HepG2 (cell line): ENCODE results near the gene LCN2. TPM values are rescaled to one million over a fixed set of nuclear protein-coding genes. Genes with fewer than 3 reads are reported as not detected.

Source experiments
- BORCS8-MEF2B ChIP-seq: sonication (generic); formaldehyde crosslinking; IDR thresholded peaks from 2 replicates; pipeline ENCODE4 v1.8.0; 2022; ENCODE audit warnings: mild to moderate bottlenecking, missing genetic modification reagents
- KLF16 ChIP-seq, 2 experiments: sonication (generic) in 1 of 2; formaldehyde crosslinking in 1 of 2; IDR thresholded peaks; 2 replicates each; pipeline versions ENCODE4 v1.6.1 to v1.8.0; 2016 to 2023; ENCODE audit warnings: missing genetic modification reagents in 2 of 2, missing compliant biosample characterization in 1 of 2
- PHF8 ChIP-seq: sonication (generic); formaldehyde crosslinking; IDR thresholded peaks from 2 replicates; pipeline ENCODE4 v1.5.0; 2020; ENCODE audit warnings: missing genetic modification reagents
- PRDM15 ChIP-seq: sonication (generic); formaldehyde crosslinking; IDR thresholded peaks from 2 replicates; pipeline ENCODE4 v1.4.0; 2020; ENCODE audit warnings: missing genetic modification reagents
- ZC3H13 ChIP-seq: sonication (generic); formaldehyde crosslinking; IDR thresholded peaks from 2 replicates; pipeline ENCODE4 v1.8.1; 2023; ENCODE audit warnings: mild to moderate bottlenecking, missing genetic modification reagents, moderate library complexity
- ZNF142 ChIP-seq: sonication (generic); formaldehyde crosslinking; IDR thresholded peaks from 2 replicates; pipeline ENCODE4 v1.4.0; 2020; ENCODE audit warnings: missing genetic modification reagents
- ZNF264 ChIP-seq: sonication (generic); formaldehyde crosslinking; IDR thresholded peaks from 2 replicates; pipeline ENCODE4 v1.4.0; 2020; ENCODE audit warnings: missing genetic modification reagents
- ZNF446 ChIP-seq: sonication (generic); formaldehyde crosslinking; IDR thresholded peaks from 2 replicates; pipeline ENCODE4 v1.5.0; 2020; ENCODE audit warnings: mild to moderate bottlenecking, missing genetic modification reagents
- ZNF510 ChIP-seq: sonication (generic); formaldehyde crosslinking; IDR thresholded peaks from 2 replicates; pipeline ENCODE4 v1.4.0; 2020; ENCODE audit warnings: low read depth, mild to moderate bottlenecking, missing genetic modification reagents
- ZNF746 ChIP-seq: sonication (generic); formaldehyde crosslinking; IDR thresholded peaks from 2 replicates; pipeline ENCODE4 v1.8.0; 2022; ENCODE audit warnings: mild to moderate bottlenecking, missing genetic modification reagents
- ZNF780A ChIP-seq: sonication (generic); formaldehyde crosslinking; IDR thresholded peaks from 2 replicates; pipeline ENCODE4 v1.8.0; 2022; ENCODE audit warnings: mild to moderate bottlenecking, missing genetic modification reagents, moderate library complexity
- ZNF788 ChIP-seq: sonication (generic); formaldehyde crosslinking; IDR thresholded peaks from 2 replicates; pipeline ENCODE4 v1.5.0; 2020; ENCODE audit warnings: mild to moderate bottlenecking, missing genetic modification reagents, borderline replicate concordance
- polyA plus RNA-seq, 8 experiments: library from polyadenylated mRNA; depleted of rRNA in 3 of 8; stranded (reverse) in 7 of 8; unstranded in 1 of 8; fragments of >200 nt; fragmentation: Illumina TruSeq in 4 of 8; extraction: Trizol in 4 of 8; gene quantifications; 2 replicates each; pipeline versions ENCODE4 v1.2.1 to v1.2.3, GENCODE V29; 2011 to 2016; ENCODE audit warnings: low read depth in 4 of 8, missing spikeins in 1 of 8, mixed read lengths in 1 of 8; ENCODE audit not compliant: insufficient read depth in 1 of 8
- total RNA-seq, 5 experiments: library from RNA; depleted of rRNA; stranded (reverse); fragments of >200 nt; fragmentation: Illumina TruSeq; extraction: Trizol; gene quantifications; 2 replicates each; pipeline ENCODE4 v1.2.3, GENCODE V29; 2016; ENCODE audit warnings: low read depth in 1 of 5
- TF ChIP-seq, protein P1 (sequence below): conservative IDR thresholded peaks from 2 replicates; pipeline ENCODE4 v1.6.1; 2018; ENCODE audit warnings: missing genetic modification reagents
- TF ChIP-seq, protein P2 (sequence below): sonication (generic); formaldehyde crosslinking; IDR thresholded peaks from 2 replicates; pipeline ENCODE4 v1.5.0; 2020; ENCODE audit warnings: mild to moderate bottlenecking, missing genetic modification reagents, borderline replicate concordance

The LCN2 gene
- total and polyA plus RNA-seq, 2 of the 13 experiments (the other 11 are each of a cell fraction or from before 2014, with no cell fraction given) = 0.38 to 1.4 TPM

DNA sequence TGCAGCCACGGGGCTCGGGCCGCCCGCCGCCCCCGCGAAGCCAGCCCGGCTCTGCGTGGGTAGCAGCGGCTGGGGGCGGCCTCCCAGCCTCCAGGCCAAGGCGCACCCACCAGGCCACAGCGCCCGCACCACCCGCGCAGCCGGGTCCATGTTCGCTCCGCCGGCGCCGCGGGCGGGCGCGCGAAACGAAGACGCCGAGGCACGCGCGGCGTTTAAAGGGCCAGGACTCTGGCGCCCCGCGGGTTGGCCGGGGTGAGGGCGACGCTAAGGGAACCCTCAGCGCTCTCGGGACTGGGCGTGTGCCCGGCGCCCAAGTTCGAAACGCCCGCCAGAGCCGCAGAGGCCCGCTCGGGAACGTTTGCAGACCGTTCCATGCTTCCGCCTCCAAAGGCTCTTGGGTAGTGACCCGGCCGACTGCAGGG is 21.7 kb upstream of the LCN2 start, which contains the start of gene PTGES2 (continued):
- TF ChIP-seq ZNF510 (CRISPR knock-in tag) (no peak), ZC3H13 (CRISPR knock-in tag) (peak; percentile 46; the same call in 1 of the 2 replicates), ZNF788 (CRISPR knock-in tag) (0 out of 2 replicates have a peak, but pooled peaks have one; percentile 19), ZNF264 (no peak), KLF16 (CRISPR knock-in tag; IDR thresholded peaks at IDR 0.05) (0 out of 4 replicates have a peak, but pooled peaks of 1 of the 2 experiments have one; percentile 44), BORCS8-MEF2B (CRISPR knock-in tag) (0 out of 2 replicates have a peak, but pooled peaks have one; percentile 24), ZNF142 (CRISPR knock-in tag) (peak; percentile 100), ZNF746 (CRISPR knock-in tag) (no peak; the same call in none of the 2 replicates), PRDM15 (CRISPR knock-in tag) (no peak), ZNF446 (CRISPR knock-in tag) (peak; percentile 80), ZNF780A (CRISPR knock-in tag) (no peak), PHF8 (peak; percentile 58; the same call in 1 of the 2 replicates)
- TF ChIP-seq, protein P1, sequence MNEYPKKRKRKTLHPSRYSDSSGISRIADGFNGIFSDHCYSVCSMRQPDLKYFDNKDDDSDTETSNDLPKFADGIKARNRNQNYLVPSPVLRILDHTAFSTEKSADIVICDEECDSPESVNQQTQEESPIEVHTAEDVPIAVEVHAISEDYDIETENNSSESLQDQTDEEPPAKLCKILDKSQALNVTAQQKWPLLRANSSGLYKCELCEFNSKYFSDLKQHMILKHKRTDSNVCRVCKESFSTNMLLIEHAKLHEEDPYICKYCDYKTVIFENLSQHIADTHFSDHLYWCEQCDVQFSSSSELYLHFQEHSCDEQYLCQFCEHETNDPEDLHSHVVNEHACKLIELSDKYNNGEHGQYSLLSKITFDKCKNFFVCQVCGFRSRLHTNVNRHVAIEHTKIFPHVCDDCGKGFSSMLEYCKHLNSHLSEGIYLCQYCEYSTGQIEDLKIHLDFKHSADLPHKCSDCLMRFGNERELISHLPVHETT (CRISPR knock-in tag) = 0 out of 2 replicates have a peak, but pooled peaks have one; percentile 10
- TF ChIP-seq, protein P2, sequence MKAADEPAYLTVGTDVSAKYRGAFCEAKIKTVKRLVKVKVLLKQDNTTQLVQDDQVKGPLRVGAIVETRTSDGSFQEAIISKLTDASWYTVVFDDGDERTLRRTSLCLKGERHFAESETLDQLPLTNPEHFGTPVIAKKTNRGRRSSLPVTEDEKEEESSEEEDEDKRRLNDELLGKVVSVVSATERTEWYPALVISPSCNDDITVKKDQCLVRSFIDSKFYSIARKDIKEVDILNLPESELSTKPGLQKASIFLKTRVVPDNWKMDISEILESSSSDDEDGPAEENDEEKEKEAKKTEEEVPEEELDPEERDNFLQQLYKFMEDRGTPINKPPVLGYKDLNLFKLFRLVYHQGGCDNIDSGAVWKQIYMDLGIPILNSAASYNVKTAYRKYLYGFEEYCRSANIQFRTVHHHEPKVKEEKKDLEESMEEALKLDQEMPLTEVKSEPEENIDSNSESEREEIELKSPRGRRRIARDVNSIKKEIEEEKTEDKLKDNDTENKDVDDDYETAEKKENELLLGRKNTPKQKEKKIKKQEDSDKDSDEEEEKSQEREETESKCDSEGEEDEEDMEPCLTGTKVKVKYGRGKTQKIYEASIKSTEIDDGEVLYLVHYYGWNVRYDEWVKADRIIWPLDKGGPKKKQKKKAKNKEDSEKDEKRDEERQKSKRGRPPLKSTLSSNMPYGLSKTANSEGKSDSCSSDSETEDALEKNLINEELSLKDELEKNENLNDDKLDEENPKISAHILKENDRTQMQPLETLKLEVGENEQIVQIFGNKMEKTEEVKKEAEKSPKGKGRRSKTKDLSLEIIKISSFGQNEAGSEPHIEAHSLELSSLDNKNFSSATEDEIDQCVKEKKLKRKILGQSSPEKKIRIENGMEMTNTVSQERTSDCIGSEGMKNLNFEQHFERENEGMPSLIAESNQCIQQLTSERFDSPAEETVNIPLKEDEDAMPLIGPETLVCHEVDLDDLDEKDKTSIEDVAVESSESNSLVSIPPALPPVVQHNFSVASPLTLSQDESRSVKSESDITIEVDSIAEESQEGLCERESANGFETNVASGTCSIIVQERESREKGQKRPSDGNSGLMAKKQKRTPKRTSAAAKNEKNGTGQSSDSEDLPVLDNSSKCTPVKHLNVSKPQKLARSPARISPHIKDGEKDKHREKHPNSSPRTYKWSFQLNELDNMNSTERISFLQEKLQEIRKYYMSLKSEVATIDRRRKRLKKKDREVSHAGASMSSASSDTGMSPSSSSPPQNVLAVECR = peak; percentile 63
